PC-3 (cell line): Measurements from ENCODE around the gene TMA7. TPM values are rescaled to one million over a fixed set of nuclear protein-coding genes. Genes with fewer than 3 reads are reported as not detected.

ENCODE experiments used
- ATAC-seq: fragments of 200-7000 bp; cut with Tn5 transposase; 2 replicates; pipeline ENCODE4 v1.9.1; 2020; ENCODE audit warnings: mild to moderate bottlenecking, moderate library complexity
- BruUV-seq: library from RNA; stranded (reverse); fragments of 400-500 nt; replicated peaks from 2 replicates; lab custom pipeline; 2021; lab: Mats Ljungman, UMichigan
- CTCF ChIA-PET: fragments of 300-600 bp; sonication (Branson Sonifier 250); formaldehyde crosslinking; loops from one replicate; lab custom pipeline; 2022; ENCODE audit warnings: antibody characterized with exemption; lab: Charles Lee
- POLR2A ChIA-PET: fragments of 300-600 bp; sonication (Branson Sonifier 250); formaldehyde crosslinking; loops from one replicate; lab custom pipeline; 2022; ENCODE audit warnings: antibody characterized with exemption; ENCODE audit not compliant: unreplicated experiment; lab: Charles Lee
- DNase-seq: peaks from one replicate; pipeline ENCODE4 v3.0.0-alpha.2; 2015
- H2AFZ ChIP-seq: fragments of 300-600 bp; sonication (generic); 2 replicates; pipeline ENCODE4 v1.6.0; 2016; ENCODE audit warnings: antibody characterized with exemption, low read length
- H3F3A ChIP-seq: fragments of 300-600 bp; sonication (generic); one replicate; pipeline ENCODE4 v1.6.0; 2017; ENCODE audit warnings: antibody characterized with exemption, low read length, control low read depth, mild to moderate bottlenecking; ENCODE audit not compliant: unreplicated experiment
- H3K27ac ChIP-seq: fragments of 300-600 bp; sonication (generic); 2 replicates; pipeline ENCODE4 v1.5.1; 2016; ENCODE audit warnings: mild to moderate bottlenecking, low read length
- H3K27me3 ChIP-seq: fragments of 300-600 bp; sonication (generic); 2 replicates; pipeline ENCODE4 v1.6.1; 2016; ENCODE audit warnings: low read length, mixed read lengths
- H3K36me3 ChIP-seq: fragments of 300-600 bp; sonication (generic); 2 replicates; pipeline ENCODE4 v1.6.1; 2016; ENCODE audit warnings: low read depth, mixed run types, low read length, mixed read lengths
- H3K4me1 ChIP-seq: fragments of 300-600 bp; sonication (generic); 2 replicates; pipeline ENCODE4 v1.5.1; 2016; ENCODE audit warnings: low read length; ENCODE audit not compliant: insufficient read depth
- H3K4me2 ChIP-seq: fragments of 300-600 bp; sonication (generic); 2 replicates; pipeline ENCODE4 v1.6.0; 2016; ENCODE audit warnings: low read length
- H3K4me3 ChIP-seq: fragments of 300-600 bp; sonication (generic); 2 replicates; pipeline ENCODE4 v1.5.1; 2016; ENCODE audit warnings: mild to moderate bottlenecking, low read length, mixed read lengths
- H3K79me2 ChIP-seq: fragments of 300-600 bp; sonication (generic); 2 replicates; pipeline ENCODE4 v1.6.1; 2017; ENCODE audit warnings: low read length, mixed read lengths
- H3K9ac ChIP-seq: fragments of 300-600 bp; sonication (generic); 2 replicates; pipeline ENCODE4 v1.6.0; 2016; ENCODE audit warnings: mild to moderate bottlenecking, low read length
- H3K9me2 ChIP-seq: fragments of 300-600 bp; sonication (generic); replicated peaks from 2 replicates; pipeline ENCODE4 v1.6.1; 2016; ENCODE audit warnings: mixed run types, low read length, mixed read lengths
- H3K9me3 ChIP-seq: fragments of 300-600 bp; sonication (generic); 2 replicates; pipeline ENCODE4 v1.6.1; 2016; ENCODE audit warnings: low read length, mixed read lengths
- H4K20me1 ChIP-seq: fragments of 300-600 bp; sonication (generic); 2 replicates; pipeline ENCODE4 v1.6.1; 2016; ENCODE audit warnings: low read length, mixed read lengths
- EZH2 ChIP-seq: fragments of 300-600 bp; sonication (generic); IDR thresholded peaks from one replicate; pipeline ENCODE4 v1.6.1; 2017; ENCODE audit warnings: antibody characterized with exemption, mild to moderate bottlenecking, low read length; ENCODE audit not compliant: unreplicated experiment
- EZH2phosphoT487 ChIP-seq: fragments of 300-600 bp; sonication (generic); IDR thresholded peaks from 2 replicates; pipeline ENCODE4 v1.6.1; 2018; ENCODE audit warnings: mild to moderate bottlenecking, antibody characterized with exemption, low read length, borderline replicate concordance
- intact Hi-C: fragments of 100-400 bp; cut with micrococcal nuclease; formaldehyde crosslinking; loops from 2 replicates; pipeline ENCODE4 v1.9.0; 2023
- total RNA-seq: library from RNA; depleted of rRNA; stranded (reverse); fragments of >200 nt; gene quantifications from 2 replicates; pipeline ENCODE4 v1.2.3, GENCODE V29; 2014
- TF ChIP-seq, protein P1 (sequence below): fragments of 300-600 bp; sonication (generic); conservative IDR thresholded peaks from 2 replicates; pipeline ENCODE4 v1.5.1; 2017; ENCODE audit warnings: antibody characterized with exemption, low read depth, mild to moderate bottlenecking, low read length

Gene TMA7
- total RNA-seq, 1 experiment from 2014 or later, result 517 TPM

DNA sequence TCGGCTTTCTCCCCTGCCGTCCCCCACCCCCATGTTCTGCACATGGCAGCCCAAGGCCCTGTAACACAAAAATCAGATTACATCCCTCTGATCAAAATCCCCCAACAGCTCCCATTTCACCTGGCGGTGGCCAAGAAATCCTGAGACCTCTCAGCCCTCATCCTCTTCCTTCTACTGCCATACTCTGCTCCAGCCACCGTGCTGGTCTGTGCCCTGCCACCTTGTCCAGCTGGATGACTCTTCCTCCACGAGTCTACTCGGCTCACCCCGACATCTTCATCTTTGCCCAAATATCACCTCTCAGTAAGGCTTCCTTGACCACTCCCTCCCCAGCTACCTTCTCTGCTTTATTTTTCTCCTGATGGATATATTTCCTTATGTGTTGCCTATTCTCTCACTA lies 3.2 kb upstream of the TMA7 start:
- ChIA-PET CTCF (interaction anchor here (0.8 to 2.3 kb wide), 8 partner anchors 9 to 248 kb away, joined by 4 to 222 read pairs (median 30); partner anchors contain the start of gene ATRIP), POLR2A (interaction anchor here (0.8 kb wide), 1 partner anchor 36 kb away, joined by 4 read pairs; no protein-coding TSS in a partner anchor)

DNA sequence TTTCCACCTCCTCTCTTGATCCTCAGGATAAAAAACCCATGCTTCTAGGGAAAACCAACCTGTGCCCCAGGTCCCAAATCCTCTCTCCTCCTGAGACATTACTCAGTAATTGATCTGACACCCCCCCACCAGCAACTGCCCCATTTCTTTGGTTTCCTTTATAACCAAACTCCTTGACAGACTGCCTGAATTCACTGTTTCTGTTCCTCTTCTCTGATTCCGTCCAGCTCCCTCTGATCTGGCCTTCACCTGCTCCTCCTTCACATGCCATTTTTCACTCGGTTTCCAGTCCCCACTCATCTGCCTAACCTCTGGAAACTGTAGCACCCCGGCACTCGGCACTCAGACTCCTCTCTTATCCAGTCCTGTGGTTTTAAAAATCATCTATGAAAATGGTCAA lies 2.2 kb upstream of the TMA7 start:
- no peak overlapping the region for H2AFZ ChIP-seq
- peaks cover 24% of the 10 kb centered on the region for H3K36me3 ChIP-seq
- no peak overlapping the region for H3K4me3 ChIP-seq
- no peak overlapping the region for H3K9ac ChIP-seq
- H4K20me1 ChIP-seq, result peaks cover 7% of the 10 kb centered on the region
- no peak for TF ChIP-seq EZH2phosphoT487
- TF ChIP-seq EZH2, result no peak
- TF ChIP-seq, protein P1, sequence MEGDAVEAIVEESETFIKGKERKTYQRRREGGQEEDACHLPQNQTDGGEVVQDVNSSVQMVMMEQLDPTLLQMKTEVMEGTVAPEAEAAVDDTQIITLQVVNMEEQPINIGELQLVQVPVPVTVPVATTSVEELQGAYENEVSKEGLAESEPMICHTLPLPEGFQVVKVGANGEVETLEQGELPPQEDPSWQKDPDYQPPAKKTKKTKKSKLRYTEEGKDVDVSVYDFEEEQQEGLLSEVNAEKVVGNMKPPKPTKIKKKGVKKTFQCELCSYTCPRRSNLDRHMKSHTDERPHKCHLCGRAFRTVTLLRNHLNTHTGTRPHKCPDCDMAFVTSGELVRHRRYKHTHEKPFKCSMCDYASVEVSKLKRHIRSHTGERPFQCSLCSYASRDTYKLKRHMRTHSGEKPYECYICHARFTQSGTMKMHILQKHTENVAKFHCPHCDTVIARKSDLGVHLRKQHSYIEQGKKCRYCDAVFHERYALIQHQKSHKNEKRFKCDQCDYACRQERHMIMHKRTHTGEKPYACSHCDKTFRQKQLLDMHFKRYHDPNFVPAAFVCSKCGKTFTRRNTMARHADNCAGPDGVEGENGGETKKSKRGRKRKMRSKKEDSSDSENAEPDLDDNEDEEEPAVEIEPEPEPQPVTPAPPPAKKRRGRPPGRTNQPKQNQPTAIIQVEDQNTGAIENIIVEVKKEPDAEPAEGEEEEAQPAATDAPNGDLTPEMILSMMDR, result no peak
- no peaks in the 10 kb centered on the region for H3K9me2 ChIP-seq
- H3K27ac ChIP-seq, result no peak overlapping the region
- H3K9me3 ChIP-seq, result no peaks in the 10 kb centered on the region
- ChIA-PET POLR2A (no interaction called here), CTCF (no interaction called here)
- intact Hi-C loops, result no loop called here
- H3K27me3 ChIP-seq, result no peaks in the 10 kb centered on the region
- DNase-seq (no peak), ATAC-seq (no peak)
- peaks cover 43% of the 10 kb centered on the region for H3K79me2 ChIP-seq
- H3F3A ChIP-seq, result no peaks in the 10 kb centered on the region
- H3K4me2 ChIP-seq, result no peak overlapping the region
- BruUV-seq, result no TSS peak
- H3K4me1 ChIP-seq, result peaks cover 17% of the 10 kb centered on the region

More for the DNA sequence above, 3.2 kb upstream of the TMA7 start:
- Histone ChIP-seq H2AFZ (no peak overlapping the region), H3K79me2 (peaks cover 36% of the 10 kb centered on the region), H4K20me1 (peaks cover 6% of the 10 kb centered on the region), H3K9ac (no peak overlapping the region), H3K9me2 (no peaks in the 10 kb centered on the region), H3F3A (no peaks in the 10 kb centered on the region), H3K36me3 (peaks cover 19% of the 10 kb centered on the region), H3K9me3 (no peaks in the 10 kb centered on the region), H3K27me3 (no peaks in the 10 kb centered on the region), H3K27ac (no peak overlapping the region), H3K4me3 (no peak overlapping the region), H3K4me2 (no peak overlapping the region), H3K4me1 (peaks cover 16% of the 10 kb centered on the region)
- intact Hi-C loops, result loop anchor here (1.0 kb wide), 4 partner anchors 36 to 243 kb away; no protein-coding TSS in a partner anchor
- no TSS peak for BruUV-seq
- DNase-seq, result no peak
- ATAC-seq, result no peak
- TF ChIP-seq, protein P1, result no peak
- TF ChIP-seq EZH2phosphoT487 (no peak), EZH2 (no peak)

DNA sequence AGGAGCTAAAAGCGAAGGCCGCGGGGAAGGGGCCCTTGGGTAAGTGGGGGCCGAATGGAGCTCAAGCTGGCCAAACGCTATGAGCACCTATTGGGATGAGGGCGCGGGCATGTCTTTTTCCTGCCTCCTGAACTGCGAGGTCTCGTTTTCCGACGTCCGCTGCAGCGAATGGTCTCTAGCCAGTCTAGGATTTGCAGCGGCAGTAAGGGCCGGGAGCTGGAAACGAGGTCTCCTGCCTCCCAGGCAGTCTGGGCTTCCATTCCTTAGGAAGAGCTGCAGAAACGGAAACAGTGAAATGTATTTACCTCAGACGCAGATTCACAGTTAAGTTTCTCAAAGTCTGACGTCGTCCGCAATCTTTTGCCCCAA lies 517 bp downstream of the TMA7 start:
- CTCF ChIA-PET, result interaction anchor here (0.5 kb wide), 1 partner anchor 11 kb away, joined by 3 read pairs; no protein-coding TSS in a partner anchor
- TSS peak; percentile 68 for BruUV-seq
- peak overlapping the region; percentile 99 for H3K4me3 ChIP-seq
- ATAC-seq (peak; percentile 3), DNase-seq (no peak)
- peaks cover 16% of the 10 kb centered on the region for H3K36me3 ChIP-seq
- no peaks in the 10 kb centered on the region for H3K9me2 ChIP-seq
- peaks cover 10% of the 10 kb centered on the region for H3F3A ChIP-seq
- peak overlapping the region; percentile 56 for H3K27ac ChIP-seq
- H2AFZ ChIP-seq, result peak overlapping the region; percentile 34
- POLR2A ChIA-PET, result interaction anchor here (0.5 to 0.6 kb wide), 3 partner anchors 12 to 1386 kb away, joined by 3 to 4 read pairs (median 4); no protein-coding TSS in a partner anchor
- H4K20me1 ChIP-seq, result peaks cover 7% of the 10 kb centered on the region
- TF ChIP-seq EZH2, result no peak
- TF ChIP-seq, protein P1, result no peak
- no peak for TF ChIP-seq EZH2phosphoT487
- peaks cover 44% of the 10 kb centered on the region for H3K79me2 ChIP-seq
- peaks cover 22% of the 10 kb centered on the region for H3K4me1 ChIP-seq
- H3K9me3 ChIP-seq, result no peaks in the 10 kb centered on the region
- H3K27me3 ChIP-seq, result no peaks in the 10 kb centered on the region
- H3K9ac ChIP-seq, result peak overlapping the region; percentile 93
- intact Hi-C loops, result no loop called here
- peak overlapping the region; percentile 89 for H3K4me2 ChIP-seq
